Measurements from ENCODE around the gene RTN4RL1.

The RTN4RL1 gene

DNA sequence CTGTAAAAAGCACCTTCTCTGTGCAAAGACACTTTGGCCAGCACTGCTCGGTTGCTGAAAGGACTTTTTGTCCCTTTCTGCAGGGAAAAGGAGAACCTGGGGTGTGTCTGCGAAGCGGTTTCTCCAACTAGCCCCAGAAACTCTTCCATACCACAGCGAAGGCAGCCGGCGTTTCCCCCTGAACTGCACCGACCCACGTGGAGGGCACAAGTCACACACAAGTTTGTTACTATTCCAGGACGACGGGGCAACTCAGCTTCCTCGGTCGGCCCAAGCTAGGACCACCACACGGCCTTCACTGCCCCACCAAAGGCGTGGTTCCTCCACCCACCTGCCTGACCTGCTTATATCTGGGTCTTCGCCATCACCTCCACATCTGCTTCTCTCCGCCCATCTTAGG is 1.9 kb downstream of the RTN4RL1 start:
- no peak overlapping the region for H3K4me3 ChIP-seq (ENCODE audit: low read depth, low read length)
- H3K9me3 ChIP-seq (ENCODE audit: control insufficient read depth, low read length): no peaks in the 10 kb centered on the region
- H2AFZ ChIP-seq: no peak overlapping the region
- TF ChIP-seq, protein P1, sequence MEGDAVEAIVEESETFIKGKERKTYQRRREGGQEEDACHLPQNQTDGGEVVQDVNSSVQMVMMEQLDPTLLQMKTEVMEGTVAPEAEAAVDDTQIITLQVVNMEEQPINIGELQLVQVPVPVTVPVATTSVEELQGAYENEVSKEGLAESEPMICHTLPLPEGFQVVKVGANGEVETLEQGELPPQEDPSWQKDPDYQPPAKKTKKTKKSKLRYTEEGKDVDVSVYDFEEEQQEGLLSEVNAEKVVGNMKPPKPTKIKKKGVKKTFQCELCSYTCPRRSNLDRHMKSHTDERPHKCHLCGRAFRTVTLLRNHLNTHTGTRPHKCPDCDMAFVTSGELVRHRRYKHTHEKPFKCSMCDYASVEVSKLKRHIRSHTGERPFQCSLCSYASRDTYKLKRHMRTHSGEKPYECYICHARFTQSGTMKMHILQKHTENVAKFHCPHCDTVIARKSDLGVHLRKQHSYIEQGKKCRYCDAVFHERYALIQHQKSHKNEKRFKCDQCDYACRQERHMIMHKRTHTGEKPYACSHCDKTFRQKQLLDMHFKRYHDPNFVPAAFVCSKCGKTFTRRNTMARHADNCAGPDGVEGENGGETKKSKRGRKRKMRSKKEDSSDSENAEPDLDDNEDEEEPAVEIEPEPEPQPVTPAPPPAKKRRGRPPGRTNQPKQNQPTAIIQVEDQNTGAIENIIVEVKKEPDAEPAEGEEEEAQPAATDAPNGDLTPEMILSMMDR (IDR thresholded peaks at IDR 0.05): no peak
- H3K36me3 ChIP-seq (ENCODE audit: control insufficient read depth, insufficient read depth, low read length): no peaks in the 10 kb centered on the region
- H3K4me1 ChIP-seq: no peaks in the 10 kb centered on the region
- no peaks in the 10 kb centered on the region for H3K27me3 ChIP-seq (ENCODE audit: control insufficient read depth, insufficient read depth, low read length)
- H3K4me2 ChIP-seq (ENCODE audit: low read length): no peak overlapping the region
- no peaks in the 10 kb centered on the region for H3K79me2 ChIP-seq
- no peak overlapping the region for H3K27ac ChIP-seq
- H3K9ac ChIP-seq: no peak overlapping the region

DNA sequence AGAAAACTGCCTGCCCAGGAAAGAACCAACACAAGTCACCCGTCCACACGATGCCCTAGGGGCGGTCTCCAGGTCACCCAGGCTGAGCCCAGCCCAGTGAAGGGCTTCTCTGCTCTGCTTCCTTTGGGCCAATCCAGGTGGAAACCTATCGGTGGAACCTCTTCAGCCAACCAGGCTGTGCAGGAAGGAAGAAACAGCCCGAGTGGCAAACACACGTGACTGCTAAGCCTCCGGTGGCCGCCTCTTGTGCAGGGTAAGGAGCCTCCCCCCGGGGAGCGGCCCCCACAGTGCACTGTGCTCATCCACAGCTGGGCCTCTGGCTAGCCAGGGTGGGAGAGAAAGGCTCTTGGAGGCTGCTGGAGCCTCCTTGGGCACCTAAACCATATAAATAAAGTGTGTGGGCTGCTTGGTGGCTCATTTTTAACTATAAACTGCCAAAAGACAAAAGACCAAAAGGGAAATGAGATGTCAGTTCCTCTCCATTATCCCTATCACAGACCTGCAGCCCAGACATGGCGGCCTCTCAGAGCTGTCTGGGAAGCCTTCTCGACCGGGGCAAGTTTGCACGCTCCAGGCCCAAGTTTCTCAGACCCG is 2.4 kb downstream of the RTN4RL1 start:
- no peaks in the 10 kb centered on the region for H3K27me3 ChIP-seq (ENCODE audit: control insufficient read depth, insufficient read depth, low read length)
- H3K27ac ChIP-seq: no peak overlapping the region
- H2AFZ ChIP-seq: no peak overlapping the region
- H3K79me2 ChIP-seq: no peaks in the 10 kb centered on the region
- H3K4me3 ChIP-seq (ENCODE audit: low read depth, low read length): no peak overlapping the region
- no peak overlapping the region for H3K4me2 ChIP-seq (ENCODE audit: low read length)
- H3K9ac ChIP-seq: no peak overlapping the region
- no peaks in the 10 kb centered on the region for H3K36me3 ChIP-seq (ENCODE audit: control insufficient read depth, insufficient read depth, low read length)
- TF ChIP-seq, protein P1 (IDR thresholded peaks at IDR 0.05): no peak
- H3K9me3 ChIP-seq (ENCODE audit: control insufficient read depth, low read length): no peaks in the 10 kb centered on the region
- peaks cover 4% of the 10 kb centered on the region for H3K4me1 ChIP-seq

- Histone ChIP-seq H3K27me3 (ENCODE audit: control insufficient read depth, insufficient read depth, low read length) (no peaks in the 10 kb centered on the region), H3K27ac (no peak overlapping the region), H3K9ac (no peak overlapping the region)
Measured at GRCh38 chr17:2020721-2021120, 4.4 kb downstream of the RTN4RL1 start.

GRCh38 chr17:2019723-2020122 is 5.4 kb downstream of the RTN4RL1 start:
- no peaks in the 10 kb centered on the region for H3K9me3 ChIP-seq (ENCODE audit: control insufficient read depth, low read length)
- H3K4me3 ChIP-seq (ENCODE audit: low read depth, low read length): no peak overlapping the region
- no peaks in the 10 kb centered on the region for H3K36me3 ChIP-seq (ENCODE audit: control insufficient read depth, insufficient read depth, low read length)
- peaks cover 8% of the 10 kb centered on the region for H3K4me1 ChIP-seq
- TF ChIP-seq, protein P1 (IDR thresholded peaks at IDR 0.05): no peak
- H3K4me2 ChIP-seq (ENCODE audit: low read length): no peak overlapping the region
- H3K27ac ChIP-seq: no peak overlapping the region
- H2AFZ ChIP-seq: no peak overlapping the region
- H3K9ac ChIP-seq: no peak overlapping the region
- no peaks in the 10 kb centered on the region for H3K27me3 ChIP-seq (ENCODE audit: control insufficient read depth, insufficient read depth, low read length)
- H3K79me2 ChIP-seq: no peaks in the 10 kb centered on the region

More at GRCh38 chr17:2020721-2021120, 4.4 kb downstream of the RTN4RL1 start:
- peaks cover 8% of the 10 kb centered on the region for H3K4me1 ChIP-seq
- TF ChIP-seq, protein P1 (IDR thresholded peaks at IDR 0.05): no peak
- H3K79me2 ChIP-seq: no peaks in the 10 kb centered on the region
- no peaks in the 10 kb centered on the region for H3K36me3 ChIP-seq (ENCODE audit: control insufficient read depth, insufficient read depth, low read length)
- H3K4me2 ChIP-seq (ENCODE audit: low read length): no peak overlapping the region
- no peak overlapping the region for H3K4me3 ChIP-seq (ENCODE audit: low read depth, low read length)
- no peaks in the 10 kb centered on the region for H3K9me3 ChIP-seq (ENCODE audit: control insufficient read depth, low read length)
- H2AFZ ChIP-seq: no peak overlapping the region
